Measurements from ENCODE around the gene LYL1. TPM values are rescaled to one million over a fixed set of nuclear protein-coding genes. Genes with fewer than 3 reads are reported as not detected.

Gene LYL1
- total RNA-seq, 1 experiment from 2014 or later, result 0.23 TPM

DNA sequence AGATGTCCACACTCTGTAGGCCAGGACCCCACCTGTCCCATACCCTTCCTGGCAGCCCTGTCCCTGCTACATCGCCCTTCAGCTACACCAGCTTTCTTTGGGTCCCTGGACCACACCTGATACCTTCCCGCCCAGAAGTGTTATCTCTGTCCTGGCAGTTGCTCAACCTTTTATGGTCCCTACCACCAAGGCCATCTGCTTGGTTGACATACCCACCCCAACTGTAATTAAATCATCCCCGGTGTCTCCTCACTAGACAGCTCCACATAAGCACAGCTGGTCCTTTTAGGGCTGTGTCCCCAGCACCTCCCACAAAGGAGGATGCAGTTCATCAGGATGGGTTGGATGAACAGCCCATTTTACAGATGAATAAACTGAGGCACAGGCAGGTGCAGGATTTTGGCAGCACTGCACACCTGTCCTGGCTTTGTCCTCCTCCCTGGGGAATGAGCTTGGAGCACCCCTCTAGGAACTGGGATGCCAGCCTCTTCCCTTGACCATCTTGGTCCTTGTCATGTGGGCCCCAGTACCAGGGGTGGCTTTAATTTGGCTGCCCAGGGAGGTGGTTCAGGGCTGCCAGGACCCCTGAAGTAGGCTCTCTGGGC is 28.3 kb upstream of the LYL1 start:
- CTCF ChIA-PET, result no interaction called here
- Histone ChIP-seq H3K27ac (ENCODE audit: low read length) (no peak overlapping the region), H3K36me3 (ENCODE audit: control insufficient read depth, insufficient read depth, low read length) (no peaks in the 10 kb centered on the region), H3K4me1 (ENCODE audit: control insufficient read depth, insufficient read depth, low read length) (no peaks in the 10 kb centered on the region), H3K27me3 (ENCODE audit: control insufficient read depth, insufficient read depth, low read length) (no peaks in the 10 kb centered on the region), H3K9me3 (ENCODE audit: control insufficient read depth, insufficient read depth, low read depth, low read length) (no peaks in the 10 kb centered on the region), H3K4me3 (ENCODE audit: low read depth in 2 of 2, low read length in 2 of 2) (no peak overlapping the region)
- in situ Hi-C loops (cut with HindIII; ENCODE audit: low pct_unique_long_range_greater_than_20kb, low sequenced_read_pairs) (no loop called here), intact Hi-C loops (cut with micrococcal nuclease; ENCODE audit: unreplicated experiment) (no loop called here)
- TF ChIP-seq TCF7L2 (IDR thresholded peaks at IDR 0.05; ENCODE audit: low read depth, low read length) (no peak), SIN3A (IDR thresholded peaks at IDR 0.05; ENCODE audit: borderline replicate concordance, insufficient read depth, low read depth, low read length) (no peak), POLR2AphosphoS5 (IDR thresholded peaks at IDR 0.05; ENCODE audit: low read depth, low read length) (no peak)
- TF ChIP-seq, protein P1, sequence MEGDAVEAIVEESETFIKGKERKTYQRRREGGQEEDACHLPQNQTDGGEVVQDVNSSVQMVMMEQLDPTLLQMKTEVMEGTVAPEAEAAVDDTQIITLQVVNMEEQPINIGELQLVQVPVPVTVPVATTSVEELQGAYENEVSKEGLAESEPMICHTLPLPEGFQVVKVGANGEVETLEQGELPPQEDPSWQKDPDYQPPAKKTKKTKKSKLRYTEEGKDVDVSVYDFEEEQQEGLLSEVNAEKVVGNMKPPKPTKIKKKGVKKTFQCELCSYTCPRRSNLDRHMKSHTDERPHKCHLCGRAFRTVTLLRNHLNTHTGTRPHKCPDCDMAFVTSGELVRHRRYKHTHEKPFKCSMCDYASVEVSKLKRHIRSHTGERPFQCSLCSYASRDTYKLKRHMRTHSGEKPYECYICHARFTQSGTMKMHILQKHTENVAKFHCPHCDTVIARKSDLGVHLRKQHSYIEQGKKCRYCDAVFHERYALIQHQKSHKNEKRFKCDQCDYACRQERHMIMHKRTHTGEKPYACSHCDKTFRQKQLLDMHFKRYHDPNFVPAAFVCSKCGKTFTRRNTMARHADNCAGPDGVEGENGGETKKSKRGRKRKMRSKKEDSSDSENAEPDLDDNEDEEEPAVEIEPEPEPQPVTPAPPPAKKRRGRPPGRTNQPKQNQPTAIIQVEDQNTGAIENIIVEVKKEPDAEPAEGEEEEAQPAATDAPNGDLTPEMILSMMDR (IDR thresholded peaks at IDR 0.05), result no peak
- TF ChIP-seq, protein P2, sequence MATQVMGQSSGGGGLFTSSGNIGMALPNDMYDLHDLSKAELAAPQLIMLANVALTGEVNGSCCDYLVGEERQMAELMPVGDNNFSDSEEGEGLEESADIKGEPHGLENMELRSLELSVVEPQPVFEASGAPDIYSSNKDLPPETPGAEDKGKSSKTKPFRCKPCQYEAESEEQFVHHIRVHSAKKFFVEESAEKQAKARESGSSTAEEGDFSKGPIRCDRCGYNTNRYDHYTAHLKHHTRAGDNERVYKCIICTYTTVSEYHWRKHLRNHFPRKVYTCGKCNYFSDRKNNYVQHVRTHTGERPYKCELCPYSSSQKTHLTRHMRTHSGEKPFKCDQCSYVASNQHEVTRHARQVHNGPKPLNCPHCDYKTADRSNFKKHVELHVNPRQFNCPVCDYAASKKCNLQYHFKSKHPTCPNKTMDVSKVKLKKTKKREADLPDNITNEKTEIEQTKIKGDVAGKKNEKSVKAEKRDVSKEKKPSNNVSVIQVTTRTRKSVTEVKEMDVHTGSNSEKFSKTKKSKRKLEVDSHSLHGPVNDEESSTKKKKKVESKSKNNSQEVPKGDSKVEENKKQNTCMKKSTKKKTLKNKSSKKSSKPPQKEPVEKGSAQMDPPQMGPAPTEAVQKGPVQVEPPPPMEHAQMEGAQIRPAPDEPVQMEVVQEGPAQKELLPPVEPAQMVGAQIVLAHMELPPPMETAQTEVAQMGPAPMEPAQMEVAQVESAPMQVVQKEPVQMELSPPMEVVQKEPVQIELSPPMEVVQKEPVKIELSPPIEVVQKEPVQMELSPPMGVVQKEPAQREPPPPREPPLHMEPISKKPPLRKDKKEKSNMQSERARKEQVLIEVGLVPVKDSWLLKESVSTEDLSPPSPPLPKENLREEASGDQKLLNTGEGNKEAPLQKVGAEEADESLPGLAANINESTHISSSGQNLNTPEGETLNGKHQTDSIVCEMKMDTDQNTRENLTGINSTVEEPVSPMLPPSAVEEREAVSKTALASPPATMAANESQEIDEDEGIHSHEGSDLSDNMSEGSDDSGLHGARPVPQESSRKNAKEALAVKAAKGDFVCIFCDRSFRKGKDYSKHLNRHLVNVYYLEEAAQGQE (IDR thresholded peaks at IDR 0.05; ENCODE audit: insufficient read depth in 1 of 2, low read depth in 2 of 2, low read length in 1 of 2), result no peak
- BruUV-seq (replicated peaks), result no TSS peak
- POLR2A ChIA-PET, result no interaction called here
- no peak for ATAC-seq
- DNase-seq (ENCODE audit: low read depth, low spot score), result no peak

DNA sequence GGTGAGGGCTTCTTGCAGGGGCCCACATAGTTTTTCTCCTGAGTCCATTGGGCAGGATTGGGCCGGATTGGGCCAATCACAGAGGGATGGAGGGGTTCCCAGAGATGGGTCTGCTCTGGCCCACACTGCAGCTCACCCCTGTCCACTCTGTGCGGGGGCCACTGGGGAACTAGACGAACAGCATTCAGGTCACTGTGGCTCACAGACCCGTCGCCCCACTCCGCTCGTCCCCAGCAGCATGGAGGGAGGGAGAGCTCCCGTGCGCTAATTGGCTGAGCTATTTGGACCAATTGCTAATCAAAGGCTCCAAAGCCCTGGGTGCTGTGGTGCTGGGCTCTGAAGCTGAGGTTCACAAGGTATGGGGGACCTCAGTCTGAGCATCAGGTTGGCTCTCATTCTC is 26.7 kb upstream of the LYL1 start:
- BruUV-seq (replicated peaks), result no TSS peak
- in situ Hi-C loops (cut with HindIII; ENCODE audit: low pct_unique_long_range_greater_than_20kb, low sequenced_read_pairs) (no loop called here), intact Hi-C loops (cut with micrococcal nuclease; ENCODE audit: unreplicated experiment) (no loop called here)
- H3K27me3 ChIP-seq (ENCODE audit: control insufficient read depth, insufficient read depth, low read length), result no peaks in the 10 kb centered on the region
- no peaks in the 10 kb centered on the region for H3K36me3 ChIP-seq (ENCODE audit: control insufficient read depth, insufficient read depth, low read length)
- no peak for TF ChIP-seq POLR2AphosphoS5 (IDR thresholded peaks at IDR 0.05; ENCODE audit: low read depth, low read length)
- no peak for TF ChIP-seq SIN3A (IDR thresholded peaks at IDR 0.05; ENCODE audit: borderline replicate concordance, insufficient read depth, low read depth, low read length)
- TF ChIP-seq TCF7L2 (IDR thresholded peaks at IDR 0.05; ENCODE audit: low read depth, low read length), result no peak
- TF ChIP-seq, protein P2 (IDR thresholded peaks at IDR 0.05; ENCODE audit: insufficient read depth in 1 of 2, low read depth in 2 of 2, low read length in 1 of 2), result no peak
- TF ChIP-seq, protein P1 (IDR thresholded peaks at IDR 0.05), result no peak
- DNase-seq (ENCODE audit: low read depth, low spot score) (no peak), ATAC-seq (no peak)
- H3K4me1 ChIP-seq (ENCODE audit: control insufficient read depth, insufficient read depth, low read length), result no peaks in the 10 kb centered on the region
- ChIA-PET POLR2A (no interaction called here), CTCF (no interaction called here)
- no peaks in the 10 kb centered on the region for H3K9me3 ChIP-seq (ENCODE audit: control insufficient read depth, insufficient read depth, low read depth, low read length)
- H3K4me3 ChIP-seq (ENCODE audit: low read depth in 2 of 2, low read length in 2 of 2), result no peak overlapping the region
- H3K27ac ChIP-seq (ENCODE audit: low read length), result no peak overlapping the region
